HepG2 (cell line): ENCODE data around the gene HDGF. TPM values are rescaled to one million over a fixed set of nuclear protein-coding genes. Genes with fewer than 3 reads are reported as not detected.

Experiments used
- CREB1 ChIP-seq, 2 experiments: fragments of 450-650 bp in 1 of 2; IDR thresholded peaks; 2 replicates each; pipeline ENCODE4 v1.6.1; 2016 to 2017; ENCODE audit warnings: control low read depth in 1 of 2, mild to moderate bottlenecking in 1 of 2, missing compliant biosample characterization in 1 of 2, missing genetic modification characterization in 1 of 2
- CSRNP1 ChIP-seq: sonication (generic); formaldehyde crosslinking; IDR thresholded peaks from 2 replicates; pipeline ENCODE4 v1.8.1; 2023; ENCODE audit warnings: mild to moderate bottlenecking, missing genetic modification reagents
- HDAC6 ChIP-seq: fragments of 200-600 bp; sonication (generic); IDR thresholded peaks from 2 replicates; pipeline ENCODE4 v1.7.0; 2017; ENCODE audit warnings: mild to moderate bottlenecking, antibody characterized with exemption, low read length, low read depth
- MEF2D ChIP-seq: sonication (generic); formaldehyde crosslinking; IDR thresholded peaks from 2 replicates; pipeline ENCODE4 v1.5.1; 2020; ENCODE audit warnings: mild to moderate bottlenecking, missing genetic modification reagents
- MLLT10 ChIP-seq: sonication (generic); formaldehyde crosslinking; IDR thresholded peaks from 2 replicates; pipeline ENCODE4 v1.4.0; 2020; ENCODE audit warnings: missing genetic modification reagents
- NFE2L1 ChIP-seq: sonication (generic); formaldehyde crosslinking; IDR thresholded peaks from 2 replicates; pipeline ENCODE4 v1.4.0; 2020; ENCODE audit warnings: missing genetic modification reagents, mild to moderate bottlenecking, borderline replicate concordance
- SIN3A ChIP-seq: IDR thresholded peaks from 2 replicates; pipeline ENCODE4 v1.6.1; 2011; ENCODE audit warnings: low read depth, mild to moderate bottlenecking, control low read depth, low read length, borderline replicate concordance
- TGIF2 ChIP-seq: IDR thresholded peaks from 2 replicates; pipeline ENCODE4 v1.6.1; 2016; ENCODE audit warnings: control low read depth, missing compliant biosample characterization
- ZBTB8A ChIP-seq: sonication (generic); formaldehyde crosslinking; IDR thresholded peaks from 2 replicates; pipeline ENCODE4 v1.4.0; 2020; ENCODE audit warnings: mild to moderate bottlenecking, low read depth, missing genetic modification reagents, borderline replicate concordance
- ZNF224 ChIP-seq: sonication (generic); formaldehyde crosslinking; IDR thresholded peaks from 2 replicates; pipeline ENCODE4 v1.5.0; 2020; ENCODE audit warnings: mild to moderate bottlenecking, missing genetic modification reagents
- ZNF274 ChIP-seq: sonication (generic); formaldehyde crosslinking; IDR thresholded peaks from 2 replicates; pipeline ENCODE4 v1.5.1; 2020; ENCODE audit warnings: mild to moderate bottlenecking, missing genetic modification reagents
- ZNF660 ChIP-seq: sonication (generic); formaldehyde crosslinking; IDR thresholded peaks from 2 replicates; pipeline ENCODE4 v1.5.1; 2020; ENCODE audit warnings: mild to moderate bottlenecking, low read depth, missing genetic modification reagents, borderline replicate concordance
- ZNF768 ChIP-seq: sonication (generic); formaldehyde crosslinking; IDR thresholded peaks from 2 replicates; pipeline ENCODE4 v1.4.0; 2020; ENCODE audit warnings: missing genetic modification reagents
- ZNF792 ChIP-seq: IDR thresholded peaks from 2 replicates; pipeline ENCODE4 v1.6.1; 2016
- polyA plus RNA-seq, 8 experiments: library from polyadenylated mRNA; depleted of rRNA in 3 of 8; stranded (reverse) in 7 of 8; unstranded in 1 of 8; fragments of >200 nt; fragmentation: Illumina TruSeq in 4 of 8; extraction: Trizol in 4 of 8; gene quantifications; 2 replicates each; pipeline versions ENCODE4 v1.2.1 to v1.2.3, GENCODE V29; 2011 to 2016; ENCODE audit warnings: low read depth in 4 of 8, missing spikeins in 1 of 8, mixed read lengths in 1 of 8; ENCODE audit not compliant: insufficient read depth in 1 of 8
- total RNA-seq, 5 experiments: library from RNA; depleted of rRNA; stranded (reverse); fragments of >200 nt; fragmentation: Illumina TruSeq; extraction: Trizol; gene quantifications; 2 replicates each; pipeline ENCODE4 v1.2.3, GENCODE V29; 2016; ENCODE audit warnings: low read depth in 1 of 5
- TF ChIP-seq, protein P1 (sequence below): sonication (generic); formaldehyde crosslinking; IDR thresholded peaks from 2 replicates; pipeline ENCODE4 v1.5.0; 2020; ENCODE audit warnings: missing genetic modification reagents
- TF ChIP-seq, protein P2 (sequence below), 2 experiments: fragments of 450-650 bp in 1 of 2; sonication (generic) in 1 of 2; formaldehyde crosslinking in 1 of 2; IDR thresholded peaks; 2 replicates each; pipeline versions ENCODE4 v1.6.1 to v1.8.0; 2016 to 2022; ENCODE audit warnings: antibody characterized with exemption in 1 of 2, mild to moderate bottlenecking in 1 of 2, missing genetic modification reagents in 1 of 2

HDGF gene
- total and polyA plus RNA-seq, 2 of the 13 experiments (the other 11 are each of a cell fraction or from before 2014, with no cell fraction given), result 156 to 196 TPM

GRCh38 chr1:156751757-156752481, 444 bp upstream of the HDGF start (continued):
- TF ChIP-seq ZNF224 (CRISPR knock-in tag), result peak; percentile 87
- TF ChIP-seq MEF2D, result no peak
- TF ChIP-seq TGIF2 (CRISPR knock-in tag), result 0 out of 2 replicates have a peak, but pooled peaks have one; percentile 24
- TF ChIP-seq SIN3A, result peak; percentile 65; the same call in 1 of the 2 replicates
- TF ChIP-seq ZNF768, result peak; percentile 37; the same call in 1 of the 2 replicates
- no peak for TF ChIP-seq CSRNP1 (CRISPR knock-in tag)
- TF ChIP-seq CREB1 (IDR thresholded peaks at IDR 0.05), result peak; percentile 68
- no peak for TF ChIP-seq CREB1 (CRISPR knock-in tag; IDR thresholded peaks at IDR 0.05)
- peak; percentile 73; the same call in 1 of the 2 replicates for TF ChIP-seq ZBTB8A (CRISPR knock-in tag)
- TF ChIP-seq NFE2L1 (CRISPR knock-in tag), result no peak
- TF ChIP-seq ZNF660 (CRISPR knock-in tag), result no peak
- TF ChIP-seq ZNF792 (CRISPR knock-in tag), result peak; percentile 51; the same call in 1 of the 2 replicates
- TF ChIP-seq, protein P1, sequence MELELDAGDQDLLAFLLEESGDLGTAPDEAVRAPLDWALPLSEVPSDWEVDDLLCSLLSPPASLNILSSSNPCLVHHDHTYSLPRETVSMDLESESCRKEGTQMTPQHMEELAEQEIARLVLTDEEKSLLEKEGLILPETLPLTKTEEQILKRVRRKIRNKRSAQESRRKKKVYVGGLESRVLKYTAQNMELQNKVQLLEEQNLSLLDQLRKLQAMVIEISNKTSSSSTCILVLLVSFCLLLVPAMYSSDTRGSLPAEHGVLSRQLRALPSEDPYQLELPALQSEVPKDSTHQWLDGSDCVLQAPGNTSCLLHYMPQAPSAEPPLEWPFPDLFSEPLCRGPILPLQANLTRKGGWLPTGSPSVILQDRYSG (CRISPR knock-in tag), result no peak
- no peak for TF ChIP-seq MLLT10
- TF ChIP-seq, protein P2, sequence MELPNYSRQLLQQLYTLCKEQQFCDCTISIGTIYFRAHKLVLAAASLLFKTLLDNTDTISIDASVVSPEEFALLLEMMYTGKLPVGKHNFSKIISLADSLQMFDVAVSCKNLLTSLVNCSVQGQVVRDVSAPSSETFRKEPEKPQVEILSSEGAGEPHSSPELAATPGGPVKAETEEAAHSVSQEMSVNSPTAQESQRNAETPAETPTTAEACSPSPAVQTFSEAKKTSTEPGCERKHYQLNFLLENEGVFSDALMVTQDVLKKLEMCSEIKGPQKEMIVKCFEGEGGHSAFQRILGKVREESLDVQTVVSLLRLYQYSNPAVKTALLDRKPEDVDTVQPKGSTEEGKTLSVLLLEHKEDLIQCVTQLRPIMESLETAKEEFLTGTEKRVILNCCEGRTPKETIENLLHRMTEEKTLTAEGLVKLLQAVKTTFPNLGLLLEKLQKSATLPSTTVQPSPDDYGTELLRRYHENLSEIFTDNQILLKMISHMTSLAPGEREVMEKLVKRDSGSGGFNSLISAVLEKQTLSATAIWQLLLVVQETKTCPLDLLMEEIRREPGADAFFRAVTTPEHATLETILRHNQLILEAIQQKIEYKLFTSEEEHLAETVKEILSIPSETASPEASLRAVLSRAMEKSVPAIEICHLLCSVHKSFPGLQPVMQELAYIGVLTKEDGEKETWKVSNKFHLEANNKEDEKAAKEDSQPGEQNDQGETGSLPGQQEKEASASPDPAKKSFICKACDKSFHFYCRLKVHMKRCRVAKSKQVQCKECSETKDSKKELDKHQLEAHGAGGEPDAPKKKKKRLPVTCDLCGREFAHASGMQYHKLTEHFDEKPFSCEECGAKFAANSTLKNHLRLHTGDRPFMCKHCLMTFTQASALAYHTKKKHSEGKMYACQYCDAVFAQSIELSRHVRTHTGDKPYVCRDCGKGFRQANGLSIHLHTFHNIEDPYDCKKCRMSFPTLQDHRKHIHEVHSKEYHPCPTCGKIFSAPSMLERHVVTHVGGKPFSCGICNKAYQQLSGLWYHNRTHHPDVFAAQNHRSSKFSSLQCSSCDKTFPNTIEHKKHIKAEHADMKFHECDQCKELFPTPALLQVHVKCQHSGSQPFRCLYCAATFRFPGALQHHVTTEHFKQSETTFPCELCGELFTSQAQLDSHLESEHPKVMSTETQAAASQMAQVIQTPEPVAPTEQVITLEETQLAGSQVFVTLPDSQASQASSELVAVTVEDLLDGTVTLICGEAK (IDR thresholded peaks at IDR 0.05), result no peak
- TF ChIP-seq, protein P2 (CRISPR knock-in tag; IDR thresholded peaks at IDR 0.05), result peak; percentile 42; the same call in 1 of the 2 replicates
- TF ChIP-seq ZNF274, result no peak
- TF ChIP-seq HDAC6, result no peak
